Measurements from ENCODE around the gene EVA1C. TPM values are rescaled to one million over a fixed set of nuclear protein-coding genes. Genes with fewer than 3 reads are reported as not detected.

The EVA1C gene
- total RNA-seq, 3 donors from 2014 or later (not counting 1 experiment from before 2014, with no cell fraction given): 14.7 to 27.8 (median 15.8) TPM

- Mint-ChIP-seq H3K4me1 (peaks cover 0 to 8% of the 10 kb centered on the region in 2 donors), H3K27ac (no peak overlapping the region), H3K4me3 (no peak overlapping the region), H3K27me3 (ENCODE audit: low read depth in 2 of 2) (no peaks in the 10 kb centered on the region), H3K36me3 (peaks cover 18% of the 10 kb centered on the region), H3K9me3 (no peaks in the 10 kb centered on the region)
- Histone ChIP-seq H3K4me1 (ENCODE audit: control insufficient read depth, insufficient read depth, low read length) (no peaks in the 10 kb centered on the region), H3K27me3 (ENCODE audit: control insufficient read depth, insufficient read depth, low read length) (no peaks in the 10 kb centered on the region), H3K9me3 (ENCODE audit: control insufficient read depth, insufficient read depth, low read length) (no peaks in the 10 kb centered on the region), H3K27ac (ENCODE audit: low read length) (no peak overlapping the region), H3K4me3 (ENCODE audit: low read length) (no peak overlapping the region), H3K36me3 (ENCODE audit: control insufficient read depth, insufficient read depth, low read length) (peaks cover 56% of the 10 kb centered on the region)
- 93% methylated on average over 7 of the region's 10 CpGs for WGBS (ENCODE audit: insufficient coverage)
- TF ChIP-seq CTCF (IDR thresholded peaks at IDR 0.05): no peak
- intact Hi-C loops (cut with micrococcal nuclease): no loop called here
- DNase-seq: no peak
- no peak for ATAC-seq
Observed at GRCh38 chr21:32382108-32382644, 30.3 kb upstream of the EVA1C start.

GRCh38 chr21:32383812-32384211 lies 28.7 kb upstream of the EVA1C start:
- 95% methylated on average over 6 of the region's 6 CpGs for WGBS (ENCODE audit: insufficient coverage)

GRCh38 chr21:32386195-32386870 lies 26.2 kb upstream of the EVA1C start:
- Histone ChIP-seq H3K4me3 (ENCODE audit: low read length) (no peak overlapping the region), H3K36me3 (ENCODE audit: control insufficient read depth, insufficient read depth, low read length) (peaks cover 28% of the 10 kb centered on the region), H3K27ac (ENCODE audit: low read length) (no peak overlapping the region), H3K27me3 (ENCODE audit: control insufficient read depth, insufficient read depth, low read length) (no peaks in the 10 kb centered on the region), H3K4me1 (ENCODE audit: control insufficient read depth, insufficient read depth, low read length) (no peaks in the 10 kb centered on the region), H3K9me3 (ENCODE audit: control insufficient read depth, insufficient read depth, low read length) (no peaks in the 10 kb centered on the region)
- Mint-ChIP-seq H3K27me3 (ENCODE audit: low read depth in 2 of 2) (no peaks in the 10 kb centered on the region), H3K27ac (no peak overlapping the region), H3K9me3 (no peaks in the 10 kb centered on the region), H3K36me3 (peaks cover 11% of the 10 kb centered on the region), H3K4me1 (peaks cover 28 to 34% of the 10 kb centered on the region in 2 donors), H3K4me3 (no peak overlapping the region)
- TF ChIP-seq CTCF (IDR thresholded peaks at IDR 0.05): no peak
- DNase-seq: no peak
- intact Hi-C loops (cut with micrococcal nuclease): no loop called here
- WGBS (ENCODE audit: insufficient coverage): 88% methylated on average over 5 of the region's 6 CpGs
- no peak for ATAC-seq

More at GRCh38 chr21:32383812-32384211, 28.7 kb upstream of the EVA1C start:
- no peak for TF ChIP-seq CTCF (IDR thresholded peaks at IDR 0.05)
- no peaks in the 10 kb centered on the region for H3K27me3 ChIP-seq (ENCODE audit: control insufficient read depth, insufficient read depth, low read length)
- intact Hi-C loops (cut with micrococcal nuclease): no loop called here
- no peak overlapping the region for H3K27ac Mint-ChIP-seq
- H3K4me1 ChIP-seq (ENCODE audit: control insufficient read depth, insufficient read depth, low read length): no peaks in the 10 kb centered on the region
- DNase-seq (no peak), ATAC-seq (no peak)
- H3K36me3 ChIP-seq (ENCODE audit: control insufficient read depth, insufficient read depth, low read length): peaks cover 47% of the 10 kb centered on the region
- H3K27ac ChIP-seq (ENCODE audit: low read length): no peak overlapping the region
- H3K36me3 Mint-ChIP-seq: peaks cover 18% of the 10 kb centered on the region
- no peak overlapping the region for H3K4me3 ChIP-seq (ENCODE audit: low read length)
- peaks cover 9 to 19% of the 10 kb centered on the region in 2 donors for H3K4me1 Mint-ChIP-seq
- H3K27me3 Mint-ChIP-seq (ENCODE audit: low read depth in 2 of 2): no peaks in the 10 kb centered on the region
- H3K4me3 Mint-ChIP-seq: no peak overlapping the region
- H3K9me3 Mint-ChIP-seq: no peaks in the 10 kb centered on the region
- H3K9me3 ChIP-seq (ENCODE audit: control insufficient read depth, insufficient read depth, low read length): no peaks in the 10 kb centered on the region

All from natural killer cell (primary cell).